GM18868 (cell line): ENCODE results near the gene LAMC3.

ENCODE experiments used
- ATAC-seq: cut with Tn5 transposase; IDR thresholded peaks from one replicate; pipeline ENCODE4 v1.9.1; 2021; ENCODE audit warnings: mild to moderate bottlenecking, moderate library complexity; ENCODE audit not compliant: unreplicated experiment

Gene LAMC3

DNA sequence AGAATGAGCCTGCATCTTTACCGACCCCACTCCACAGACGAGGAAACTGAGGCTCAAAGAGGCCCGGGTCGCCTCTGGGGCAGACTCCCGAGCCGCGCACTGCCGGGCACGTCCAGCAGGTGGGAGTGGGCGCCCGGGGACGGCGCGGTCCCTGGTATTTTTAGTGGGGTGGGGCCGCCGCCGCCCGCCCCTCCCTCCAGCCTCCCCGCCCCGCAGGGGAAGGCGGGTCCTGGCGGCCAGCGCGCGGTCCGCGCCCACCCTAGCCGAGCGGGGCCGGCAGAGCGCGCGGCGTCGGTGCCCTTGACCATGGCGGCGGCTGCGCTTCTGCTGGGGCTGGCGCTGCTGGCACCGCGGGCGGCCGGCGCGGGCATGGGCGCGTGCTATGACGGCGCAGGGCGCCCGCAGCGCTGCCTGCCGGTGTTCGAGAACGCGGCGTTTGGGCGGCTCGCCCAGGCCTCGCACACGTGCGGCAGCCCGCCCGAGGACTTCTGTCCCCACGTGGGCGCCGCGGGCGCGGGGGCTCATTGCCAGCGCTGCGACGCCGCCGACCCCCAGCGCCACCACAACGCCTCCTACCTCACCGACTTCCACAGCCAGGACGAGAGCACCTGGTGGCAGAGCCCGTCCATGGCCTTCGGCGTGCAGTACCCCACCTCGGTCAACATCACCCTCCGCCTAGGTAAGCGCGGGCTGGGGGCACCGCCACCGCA, at the start of gene LAMC3:
LAMC3 (plus strand) TSS at position 266 of the 710 bp plus-strand sequence; CDS start at position 307, 41 bp downstream.
- no peak for ATAC-seq

GRCh38 chr9:130959809-130960334, 49.1 kb upstream of the LAMC3 start:
- no peak for ATAC-seq

DNA sequence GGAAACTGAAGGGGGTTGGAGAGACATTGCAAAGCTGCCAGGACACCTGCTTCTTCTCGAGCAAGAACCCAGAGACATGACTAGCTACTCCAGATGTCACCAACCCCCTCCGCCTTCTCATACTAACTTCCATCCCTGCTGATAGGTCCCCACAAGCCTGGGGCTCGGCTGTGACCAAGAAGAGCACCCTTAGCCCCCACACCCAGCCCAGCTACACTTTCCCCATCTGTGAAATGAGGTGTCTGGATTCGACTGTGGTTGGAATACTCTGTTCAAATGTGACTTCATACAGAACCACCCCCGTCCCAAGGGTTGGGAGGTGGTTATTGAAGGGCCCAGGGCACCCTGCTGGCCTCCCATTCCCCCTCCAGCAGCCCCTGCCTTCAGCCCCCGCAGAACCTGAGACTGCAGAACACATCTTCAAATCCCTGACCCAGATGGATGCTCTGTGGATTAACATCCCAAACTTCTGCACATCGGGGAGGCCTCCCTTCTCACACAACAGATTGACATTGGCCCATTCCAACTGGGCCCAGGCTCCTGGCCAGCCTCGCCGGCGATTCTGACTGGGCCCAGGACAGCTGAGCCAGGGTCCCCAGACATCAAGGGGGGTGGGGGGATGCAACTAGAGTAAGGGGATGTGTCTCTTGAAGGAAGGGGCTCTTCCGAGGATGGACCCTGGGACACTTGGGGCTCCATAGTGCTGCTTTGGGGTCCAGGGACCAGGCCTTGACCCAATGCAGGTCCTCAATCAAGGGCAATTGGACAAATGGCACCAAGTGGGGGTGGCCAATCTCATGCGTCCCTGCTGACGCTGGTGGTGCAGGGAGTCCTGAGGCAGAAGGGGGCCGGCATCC, 48.2 kb upstream of the LAMC3 start:
- no peak for ATAC-seq

- ATAC-seq = no peak
These were observed 47.3 kb upstream of the LAMC3 start for GRCh38 chr9:130961511-130962300.

- ATAC-seq = no peak
These were observed 46.3 kb upstream of the LAMC3 start for GRCh38 chr9:130962418-130963316.

DNA sequence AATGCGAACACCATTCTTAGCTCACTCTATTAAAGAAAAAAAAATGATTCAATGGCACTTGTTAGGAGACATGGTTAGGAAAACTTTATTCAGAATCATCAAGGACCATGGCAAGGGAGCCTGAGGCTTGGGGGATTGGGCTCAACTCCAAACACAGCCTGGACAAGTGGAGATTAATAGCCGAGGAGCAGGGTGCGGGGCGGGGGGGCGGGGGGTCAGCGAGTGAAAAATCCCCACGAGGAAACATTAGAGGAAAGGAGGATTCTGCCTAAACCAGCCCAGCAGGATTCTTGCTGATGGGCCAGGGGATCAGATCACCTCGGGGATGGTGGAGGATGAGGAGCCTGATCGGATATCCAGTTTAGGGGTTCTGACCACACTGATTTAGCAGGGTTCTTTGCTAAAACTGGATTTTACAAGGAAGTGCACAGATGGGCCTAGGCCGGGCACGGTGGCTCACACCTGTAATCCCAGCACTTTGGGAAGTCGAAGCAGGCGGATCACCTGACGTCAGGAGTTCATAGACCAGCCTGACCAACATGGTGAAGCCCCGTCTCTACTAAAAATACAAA, 45.6 kb upstream of the LAMC3 start:
- no peak for ATAC-seq

DNA sequence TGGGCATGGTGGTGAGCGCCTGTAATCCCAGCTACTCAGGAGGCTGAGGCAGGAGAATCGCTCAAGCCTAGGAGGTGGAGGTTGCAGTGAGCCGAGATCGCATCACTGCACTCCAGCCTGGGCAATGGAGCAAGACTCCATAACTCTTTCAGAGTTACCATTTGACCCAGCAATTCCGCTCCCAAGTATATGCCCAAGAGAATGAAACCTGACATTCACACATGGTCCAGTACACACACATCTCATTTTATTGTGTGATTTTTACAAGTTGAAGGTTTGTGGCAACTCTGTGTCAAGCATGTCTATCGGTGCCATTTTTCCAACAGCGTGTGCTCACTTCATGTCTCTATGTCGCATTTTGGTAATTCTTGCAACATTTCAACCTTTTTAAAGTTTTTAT, 45.1 kb upstream of the LAMC3 start:
- ATAC-seq = no peak

- no peak for ATAC-seq
These were observed 43.3 kb upstream of the LAMC3 start for GRCh38 chr9:130965680-130966079.

- ATAC-seq = no peak
These were observed 38.9 kb upstream of the LAMC3 start for GRCh38 chr9:130970052-130970451.

- ATAC-seq = no peak
These were observed 38.1 kb upstream of the LAMC3 start for GRCh38 chr9:130970855-130971254.

DNA sequence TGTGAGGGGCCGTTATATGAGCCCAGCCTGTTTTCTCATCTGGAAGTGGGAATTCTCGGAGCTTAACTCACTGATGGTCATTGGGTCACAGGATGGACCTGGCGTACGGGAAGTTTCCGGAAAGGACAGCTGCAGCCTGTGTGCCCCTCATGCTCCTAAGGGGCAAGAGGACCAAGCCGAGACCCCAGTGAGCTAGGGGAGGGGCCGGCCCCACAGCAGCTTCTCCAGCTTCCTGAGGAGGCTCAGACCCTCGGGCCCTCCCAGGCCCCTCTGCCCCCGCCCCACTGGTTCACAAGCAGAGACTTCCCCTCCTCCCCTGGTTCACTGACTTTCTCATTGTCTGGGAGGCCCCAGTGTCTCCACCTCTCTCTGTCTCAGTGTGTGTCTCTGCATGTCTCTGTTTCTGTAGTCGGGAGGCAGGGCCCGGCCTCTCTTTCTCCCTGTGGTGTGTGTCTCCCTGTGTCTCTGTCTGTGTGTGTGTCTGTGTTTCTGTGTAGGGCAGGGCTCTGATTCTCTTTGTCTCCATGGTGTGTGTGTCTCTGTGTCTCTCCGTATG, 37.6 kb upstream of the LAMC3 start:
- ATAC-seq = no peak

DNA sequence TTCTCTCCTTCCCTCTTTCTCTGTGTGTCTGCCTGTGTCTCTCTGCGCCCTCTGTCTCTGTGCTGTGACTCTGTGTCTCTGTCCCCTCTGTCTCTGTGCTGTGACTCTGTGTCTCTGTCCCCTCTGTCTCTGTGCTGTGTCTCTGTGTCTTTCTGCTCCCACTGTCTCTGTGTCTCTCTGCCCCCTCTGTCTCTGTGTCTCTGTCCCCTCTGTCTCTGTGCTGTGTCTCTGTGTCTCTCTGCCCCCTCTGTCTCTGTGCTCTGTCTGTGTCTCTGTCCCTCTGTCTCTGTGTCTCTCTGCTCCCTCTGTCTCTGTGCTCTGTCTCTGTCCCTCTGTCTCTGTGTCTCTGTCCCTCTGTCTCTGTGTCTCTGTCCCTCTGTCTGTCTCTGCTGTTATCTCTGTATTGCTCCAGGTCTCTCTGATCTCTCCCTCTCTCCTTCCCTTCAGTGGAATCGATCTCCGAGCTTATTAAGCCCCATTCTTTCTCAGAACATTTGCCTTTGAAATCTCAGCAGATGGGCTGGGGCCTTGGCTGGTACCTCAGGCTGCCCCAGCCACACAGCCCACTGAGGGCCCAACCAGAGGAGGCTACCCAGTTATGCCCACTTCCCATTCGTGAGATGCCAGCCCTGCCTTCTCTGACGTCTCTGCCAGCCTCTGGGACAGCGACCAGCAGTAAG, 36.6 kb upstream of the LAMC3 start:
- no peak for ATAC-seq

GRCh38 chr9:130972957-130973685, 35.9 kb upstream of the LAMC3 start:
- no peak for ATAC-seq

DNA sequence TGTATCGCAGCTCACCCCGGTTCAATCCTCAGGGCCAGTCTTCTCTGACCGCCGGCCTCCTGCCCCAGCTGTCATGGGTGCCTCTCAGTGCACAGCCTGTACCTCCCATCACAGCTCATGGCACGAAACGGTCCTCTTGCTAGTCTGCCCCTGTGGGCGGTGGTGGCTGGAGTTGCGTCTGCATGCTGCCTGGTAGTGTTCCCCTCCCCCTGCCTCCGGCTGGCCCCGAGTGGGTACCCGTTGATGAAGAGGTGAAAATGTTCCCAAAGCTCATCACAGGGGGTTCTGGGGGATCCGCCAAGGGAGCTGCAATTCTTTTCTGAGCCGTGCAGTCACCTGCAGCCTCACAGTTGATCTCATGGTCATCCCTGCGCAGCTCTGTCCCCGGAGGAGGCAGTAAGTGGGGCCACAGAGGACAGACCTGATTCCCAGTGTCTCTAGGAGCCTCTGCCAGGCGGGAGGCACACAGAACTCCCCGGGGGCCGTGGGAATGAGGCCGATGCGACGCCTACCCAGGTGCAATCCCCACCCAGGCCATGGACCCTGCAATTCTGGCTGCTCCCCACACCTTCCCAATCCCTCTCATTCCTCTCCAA, 35.2 kb upstream of the LAMC3 start:
- ATAC-seq = no peak

GRCh38 chr9:130974697-130975096, 34.3 kb upstream of the LAMC3 start:
- ATAC-seq = no peak

- ATAC-seq = no peak
These were observed 33.8 kb upstream of the LAMC3 start for GRCh38 chr9:130975156-130975555.

GRCh38 chr9:130975932-130976841, 32.8 kb upstream of the LAMC3 start:
- ATAC-seq = no peak
